ENCODE measurements around the gene PCK1. TPM values are rescaled to one million over a fixed set of nuclear protein-coding genes. Genes with fewer than 3 reads are reported as not detected.

The PCK1 gene
- total RNA-seq, 4 donors from 2014 or later: 16.1 to 131 (median 65.2) TPM

DNA sequence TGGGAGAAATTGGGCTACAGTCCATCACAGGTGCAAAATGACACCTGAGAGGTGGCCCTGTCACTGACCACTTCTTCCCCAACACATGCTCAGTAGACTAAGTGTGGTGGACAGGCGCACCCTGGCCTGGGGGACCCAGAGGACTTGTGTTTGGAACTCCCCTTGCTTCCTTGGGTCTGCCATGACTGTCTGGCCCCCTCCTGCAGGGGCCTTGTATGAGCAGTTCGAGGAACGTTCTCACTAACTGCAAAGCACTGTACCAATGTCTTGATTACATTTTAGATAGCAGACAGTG, 4.0 kb upstream of the PCK1 start:
- H3K27ac ChIP-seq: no peak overlapping the region
- peaks cover 0 to 45% of the 10 kb centered on the region in 2 donors for H3K27me3 ChIP-seq
- no peaks in the 10 kb centered on the region for H3K36me3 ChIP-seq
- WGBS, 2 donors: 81 to 100% methylated on average over 3 of the region's 3 CpGs
- TF ChIP-seq POLR2A (IDR thresholded peaks at IDR 0.05) (no peak), EP300 (IDR thresholded peaks at IDR 0.05) (no peak)
- TF ChIP-seq, protein P1, sequence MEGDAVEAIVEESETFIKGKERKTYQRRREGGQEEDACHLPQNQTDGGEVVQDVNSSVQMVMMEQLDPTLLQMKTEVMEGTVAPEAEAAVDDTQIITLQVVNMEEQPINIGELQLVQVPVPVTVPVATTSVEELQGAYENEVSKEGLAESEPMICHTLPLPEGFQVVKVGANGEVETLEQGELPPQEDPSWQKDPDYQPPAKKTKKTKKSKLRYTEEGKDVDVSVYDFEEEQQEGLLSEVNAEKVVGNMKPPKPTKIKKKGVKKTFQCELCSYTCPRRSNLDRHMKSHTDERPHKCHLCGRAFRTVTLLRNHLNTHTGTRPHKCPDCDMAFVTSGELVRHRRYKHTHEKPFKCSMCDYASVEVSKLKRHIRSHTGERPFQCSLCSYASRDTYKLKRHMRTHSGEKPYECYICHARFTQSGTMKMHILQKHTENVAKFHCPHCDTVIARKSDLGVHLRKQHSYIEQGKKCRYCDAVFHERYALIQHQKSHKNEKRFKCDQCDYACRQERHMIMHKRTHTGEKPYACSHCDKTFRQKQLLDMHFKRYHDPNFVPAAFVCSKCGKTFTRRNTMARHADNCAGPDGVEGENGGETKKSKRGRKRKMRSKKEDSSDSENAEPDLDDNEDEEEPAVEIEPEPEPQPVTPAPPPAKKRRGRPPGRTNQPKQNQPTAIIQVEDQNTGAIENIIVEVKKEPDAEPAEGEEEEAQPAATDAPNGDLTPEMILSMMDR (IDR thresholded peaks at IDR 0.05): no peak
- DNase-seq (ENCODE audit: low spot score in 2 of 2): no peak
- H3K4me3 ChIP-seq: no peak overlapping the region
- peaks cover 0 to 8% (median 0%) of the 10 kb centered on the region in 4 donors for H3K4me1 ChIP-seq
- H3K9me3 ChIP-seq: no peaks in the 10 kb centered on the region

DNA sequence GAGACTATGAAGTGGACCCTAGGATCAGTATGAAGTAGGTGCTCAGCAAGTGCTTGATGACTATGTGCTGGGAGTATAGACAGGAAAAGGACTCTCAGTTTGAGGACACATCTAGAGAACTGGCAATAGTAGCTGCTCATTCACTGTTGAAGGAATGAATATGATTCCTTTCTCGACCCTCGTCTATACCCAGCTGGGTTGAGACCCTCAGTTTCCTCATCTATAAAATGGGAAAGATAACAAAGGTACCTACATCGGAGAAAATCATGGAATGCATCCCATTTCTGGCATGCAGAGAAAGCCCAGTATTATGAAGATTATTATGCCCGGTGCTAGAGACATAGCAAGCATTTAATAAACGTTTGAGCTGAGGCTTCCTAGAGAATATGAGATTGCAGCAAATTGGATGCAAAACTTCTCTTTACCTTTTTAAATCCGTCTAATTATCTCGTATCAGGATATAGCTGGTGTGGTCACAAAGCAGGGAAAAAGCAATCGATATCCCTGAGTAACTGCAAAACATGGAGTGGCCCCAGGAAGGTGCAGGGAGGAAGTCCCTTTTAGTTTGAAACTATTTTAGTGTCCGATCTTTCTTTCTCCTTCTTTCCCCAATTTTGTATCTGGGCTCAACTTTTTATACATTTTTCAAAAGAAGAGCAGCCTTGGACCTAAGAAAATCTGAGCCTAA, 2.8 kb upstream of the PCK1 start:
- Histone ChIP-seq H3K27me3 (peaks cover 0 to 45% of the 10 kb centered on the region in 2 donors), H3K36me3 (no peaks in the 10 kb centered on the region), H3K9me3 (no peaks in the 10 kb centered on the region), H3K4me1 (peaks cover 0 to 8% (median 0%) of the 10 kb centered on the region in 4 donors), H3K27ac (no peak overlapping the region), H3K4me3 (no peak overlapping the region)
- 74 to 77% methylated on average over 9 of the region's 9 CpGs for WGBS, 2 donors
- TF ChIP-seq POLR2A (IDR thresholded peaks at IDR 0.05) (no peak), EP300 (IDR thresholded peaks at IDR 0.05) (no peak)
- DNase-seq (ENCODE audit: low spot score in 2 of 2): no peak

- no peaks in the 10 kb centered on the region for H3K9me3 ChIP-seq
- H3K27me3 ChIP-seq: peaks cover 0 to 45% of the 10 kb centered on the region in 2 donors
- TF ChIP-seq, protein P1 (IDR thresholded peaks at IDR 0.05): no peak
- TF ChIP-seq POLR2A (IDR thresholded peaks at IDR 0.05): no peak
- TF ChIP-seq EP300 (IDR thresholded peaks at IDR 0.05): no peak
- peaks cover 0 to 8% (median 0%) of the 10 kb centered on the region in 4 donors for H3K4me1 ChIP-seq
- DNase-seq (ENCODE audit: low spot score in 2 of 2): no peak
- H3K27ac ChIP-seq: no peak overlapping the region
- no peak overlapping the region for H3K4me3 ChIP-seq
- 57 to 61% methylated on average over 14 to 15 of the region's 15 CpGs for WGBS, 2 donors
- H3K36me3 ChIP-seq: no peaks in the 10 kb centered on the region
Measured at GRCh38 chr20:57558614-57559288, 2.2 kb upstream of the PCK1 start.

GRCh38 chr20:57559289-57559634, 1.6 kb upstream of the PCK1 start:
- Histone ChIP-seq H3K27me3 (peaks cover 0 to 45% of the 10 kb centered on the region in 2 donors), H3K36me3 (no peaks in the 10 kb centered on the region), H3K4me3 (no peak overlapping the region), H3K4me1 (peaks cover 0 to 8% (median 0%) of the 10 kb centered on the region in 4 donors), H3K27ac (no peak overlapping the region), H3K9me3 (no peaks in the 10 kb centered on the region)
- 82 to 89% methylated on average over 10 of the region's 10 CpGs for WGBS, 2 donors
- no peak for TF ChIP-seq POLR2A (IDR thresholded peaks at IDR 0.05)
- TF ChIP-seq EP300 (IDR thresholded peaks at IDR 0.05): no peak
- TF ChIP-seq, protein P1 (IDR thresholded peaks at IDR 0.05): no peak
- no peak for DNase-seq (ENCODE audit: low spot score in 2 of 2)

- H3K27me3 ChIP-seq: peaks cover 0 to 45% of the 10 kb centered on the region in 2 donors
- H3K4me1 ChIP-seq: peaks cover 0 to 8% (median 0%) of the 10 kb centered on the region in 4 donors
- H3K9me3 ChIP-seq: no peaks in the 10 kb centered on the region
- no peak overlapping the region for H3K4me3 ChIP-seq
- DNase-seq (ENCODE audit: low spot score in 2 of 2): no peak
- TF ChIP-seq, protein P1 (IDR thresholded peaks at IDR 0.05): no peak
- no peak for TF ChIP-seq POLR2A (IDR thresholded peaks at IDR 0.05)
- TF ChIP-seq EP300 (IDR thresholded peaks at IDR 0.05): no peak
- WGBS, 2 donors: 81 to 83% methylated on average over 8 of the region's 8 CpGs
- no peaks in the 10 kb centered on the region for H3K36me3 ChIP-seq
- H3K27ac ChIP-seq: no peak overlapping the region
Measured at GRCh38 chr20:57559658-57560553, 1.0 kb upstream of the PCK1 start.

Measured in tibial nerve (tissue), 4 donors.